ENCODE measurements around the gene TP73. TPM values are rescaled to one million over a fixed set of nuclear protein-coding genes. Genes with fewer than 3 reads are reported as not detected.

Gene TP73
- total and polyA plus RNA-seq, 2 donors (not counting 1 experiment from before 2014, with no cell fraction given), result 1.2 to 2.4 TPM

DNA sequence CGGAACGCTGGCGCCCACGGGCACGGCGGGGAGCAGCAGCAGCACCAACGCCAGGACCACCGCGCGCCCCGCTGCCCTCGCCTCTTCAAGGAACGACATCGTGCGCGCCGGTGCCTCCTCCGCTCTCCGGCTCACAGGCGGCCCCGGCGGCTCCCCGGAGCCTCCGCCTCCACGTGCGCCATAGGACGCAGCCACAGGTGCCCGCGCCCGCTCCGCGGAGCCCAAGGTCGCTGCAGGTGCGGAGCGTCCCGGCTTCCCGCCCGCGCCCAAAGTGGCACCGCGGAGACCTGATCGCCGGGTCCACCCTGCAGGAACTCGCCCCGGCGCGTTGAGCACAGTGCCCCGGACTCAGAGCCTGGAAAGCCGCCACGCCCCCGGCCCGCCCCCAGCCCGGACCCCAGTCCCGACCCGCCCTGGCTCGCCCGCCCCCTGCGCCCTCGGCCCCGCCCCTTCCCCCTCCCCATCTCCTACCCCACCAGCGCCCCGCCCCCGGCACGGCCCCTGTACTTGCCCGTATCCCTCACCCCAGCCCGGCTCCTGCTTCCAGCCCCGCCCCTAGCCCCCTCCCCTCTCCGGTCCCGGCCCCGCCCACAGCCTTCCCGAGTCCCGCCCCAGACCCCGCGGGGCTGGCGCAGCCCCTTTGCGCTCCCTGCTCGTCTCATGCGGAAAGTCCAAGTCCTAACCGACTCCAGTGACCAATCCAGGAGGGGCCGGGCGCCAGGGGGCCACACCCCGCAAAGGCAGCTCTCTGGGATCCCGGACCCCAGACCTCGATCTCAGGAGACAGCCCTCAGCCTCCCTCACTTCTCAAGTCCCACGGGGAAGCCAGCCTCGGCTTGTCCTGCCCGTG, 40.9 kb upstream of the TP73 start, which contains the start of gene MEGF6:
Gene MEGF6, minus strand, starts transcription at position 339 of the 850 bp plus-strand sequence. Its CDS starts 240 bp downstream, at position 99.
- Histone ChIP-seq H3K4me1 (ENCODE audit: control insufficient read depth in 2 of 2, insufficient read depth in 2 of 2, low read length in 2 of 2) (peaks cover 15 to 17% of the 10 kb centered on the region in 2 donors), H3K27ac (ENCODE audit: low read length in 2 of 2) (no peak within 1 kb of the TSS), H3K9me3 (ENCODE audit: control extremely low read depth in 1 of 3, control insufficient read depth in 2 of 3, insufficient read depth in 1 of 3, low read length in 2 of 3) (no peaks in the 10 kb centered on the region), H4K20me1 (ENCODE audit: control insufficient read depth, insufficient read depth, low read length, poor library complexity, severe bottlenecking) (no peaks in the 10 kb centered on the region), H2AFZ (ENCODE audit: insufficient read depth, low read depth, low read length, poor library complexity, severe bottlenecking) (peak within 1 kb of the TSS; percentile 49), H3K4me2 (replicated peaks; ENCODE audit: low read depth, low read length, poor library complexity, severe bottlenecking) (peak within 1 kb of the TSS; percentile 88), H3K36me3 (replicated peaks in 1 of 2; ENCODE audit: control extremely low read depth in 1 of 2, control insufficient read depth in 1 of 2, extremely low read depth in 1 of 2, insufficient read depth in 2 of 2, low read length in 1 of 2) (no peaks in the 10 kb centered on the region), H3K79me2 (ENCODE audit: control insufficient read depth, insufficient read depth, low read length) (no peaks in the 10 kb centered on the region), H3K4me3 (ENCODE audit: control extremely low read depth in 1 of 5, extremely low read depth in 1 of 5, insufficient read depth in 1 of 5, low read depth in 2 of 5, low read length in 4 of 5) (peak within 1 kb of the TSS in 4 of 5 experiments; percentile 15 to 45 (median 42)), H3K27me3 (replicated peaks in 1 of 4; ENCODE audit: control extremely low read depth in 1 of 4, control insufficient read depth in 3 of 4, insufficient read depth in 4 of 4, low read length in 3 of 4) (peaks cover 0 to 44% (median 12%) of the 10 kb centered on the region in 4 experiments), H3K9ac (ENCODE audit: low read length) (peak within 1 kb of the TSS; percentile 55)
- intact Hi-C loops (cut with micrococcal nuclease), result no loop called here
- Mint-ChIP-seq H3K9me3 (ENCODE audit: insufficient read depth) (no peaks in the 10 kb centered on the region), H3K27me3 (peaks cover 33% of the 10 kb centered on the region), H3K27ac (no peak within 1 kb of the TSS), H3K4me3 (peak within 1 kb of the TSS; percentile 77), H3K4me1 (peaks cover 13% of the 10 kb centered on the region)
- ChIA-PET CTCF (no interaction called here), POLR2A (no interaction called here)
- peak; percentile 75 for ATAC-seq (ENCODE audit: low read depth)
- 1% methylated on average over 67 of the region's 87 CpGs for whole genome bisulfite sequencing (ENCODE audit: insufficient coverage)
- peak; percentile 40 for DNase-seq
- TF ChIP-seq CTCF (IDR thresholded peaks at IDR 0.05) (no peak), EZH2 (IDR thresholded peaks at IDR 0.05; ENCODE audit: borderline replicate concordance, insufficient read depth, low read depth, low read length, poor library complexity, severe bottlenecking) (no peak)

DNA sequence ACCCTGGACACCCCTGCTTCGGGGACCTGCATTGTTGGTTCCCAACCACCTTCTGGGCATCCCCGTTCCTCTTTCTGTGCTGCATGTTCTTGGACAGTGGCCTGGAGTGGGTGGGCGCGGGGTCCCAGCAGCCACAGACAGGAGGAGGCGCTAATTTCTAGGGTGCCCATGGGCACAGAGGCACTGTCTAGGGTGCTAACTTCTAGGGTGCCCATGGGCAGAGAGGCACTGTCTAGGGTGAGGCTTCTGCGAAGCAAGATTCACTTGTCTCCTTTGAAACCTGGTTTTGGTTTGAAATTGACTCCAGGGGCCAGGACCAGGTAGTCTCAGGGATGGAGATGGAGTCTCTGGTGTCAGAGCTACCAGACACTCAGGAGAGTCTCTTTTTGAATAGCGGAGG, 40.2 kb upstream of the TP73 start:
- intact Hi-C loops (cut with micrococcal nuclease), result no loop called here
- Histone ChIP-seq H3K4me2 (replicated peaks; ENCODE audit: low read depth, low read length, poor library complexity, severe bottlenecking) (peak overlapping the region; percentile 88), H3K9me3 (ENCODE audit: control extremely low read depth in 1 of 3, control insufficient read depth in 2 of 3, insufficient read depth in 1 of 3, low read length in 2 of 3) (no peaks in the 10 kb centered on the region), H2AFZ (ENCODE audit: insufficient read depth, low read depth, low read length, poor library complexity, severe bottlenecking) (no peak overlapping the region), H3K4me3 (ENCODE audit: control extremely low read depth in 1 of 5, extremely low read depth in 1 of 5, insufficient read depth in 1 of 5, low read depth in 2 of 5, low read length in 4 of 5) (peak overlapping the region in 1 of 5 experiments; percentile 35), H3K36me3 (replicated peaks in 1 of 2; ENCODE audit: control extremely low read depth in 1 of 2, control insufficient read depth in 1 of 2, extremely low read depth in 1 of 2, insufficient read depth in 2 of 2, low read length in 1 of 2) (no peaks in the 10 kb centered on the region), H3K4me1 (ENCODE audit: control insufficient read depth in 2 of 2, insufficient read depth in 2 of 2, low read length in 2 of 2) (peaks cover 15 to 17% of the 10 kb centered on the region in 2 donors), H3K9ac (ENCODE audit: low read length) (no peak overlapping the region), H3K27ac (ENCODE audit: low read length in 2 of 2) (no peak overlapping the region), H4K20me1 (ENCODE audit: control insufficient read depth, insufficient read depth, low read length, poor library complexity, severe bottlenecking) (no peaks in the 10 kb centered on the region), H3K27me3 (replicated peaks in 1 of 4; ENCODE audit: control extremely low read depth in 1 of 4, control insufficient read depth in 3 of 4, insufficient read depth in 4 of 4, low read length in 3 of 4) (peaks cover 0 to 44% (median 12%) of the 10 kb centered on the region in 4 experiments), H3K79me2 (ENCODE audit: control insufficient read depth, insufficient read depth, low read length) (no peaks in the 10 kb centered on the region)
- peak overlapping the region; percentile 77 for H3K4me3 Mint-ChIP-seq
- no peak for DNase-seq
- H3K9me3 Mint-ChIP-seq (ENCODE audit: insufficient read depth), result no peaks in the 10 kb centered on the region
- H3K27ac Mint-ChIP-seq, result no peak overlapping the region
- peaks cover 13% of the 10 kb centered on the region for H3K4me1 Mint-ChIP-seq
- H3K27me3 Mint-ChIP-seq, result peaks cover 33% of the 10 kb centered on the region
- POLR2A ChIA-PET, result no interaction called here
- CTCF ChIA-PET, result no interaction called here
- no peak for TF ChIP-seq EZH2 (IDR thresholded peaks at IDR 0.05; ENCODE audit: borderline replicate concordance, insufficient read depth, low read depth, low read length, poor library complexity, severe bottlenecking)
- no peak for TF ChIP-seq CTCF (IDR thresholded peaks at IDR 0.05)
- no peak for ATAC-seq (ENCODE audit: low read depth)
- WGBS (ENCODE audit: insufficient coverage), result 54% methylated on average over 7 of the region's 7 CpGs

All from B cell (primary cell).